Kidney (tissue), 14 donors: Measurements from ENCODE around the gene KIF6. TPM values are rescaled to one million over a fixed set of nuclear protein-coding genes. Genes with fewer than 3 reads are reported as not detected.
"Not testable (repeated sequence)": the region's sequence is repeated elsewhere in the genome, so short reads cannot be mapped to it uniquely, and the experiment has no call there.

Experiments
- DNase-seq, 5 donors: peaks; one replicate each; pipeline ENCODE4 v3.0.0-alpha.2; 2013 to 2020
- FAIRE-seq: peaks from 2 replicates; lab custom pipeline; 2012; peaks lifted over from hg19 to GRCh38; lab: Jason Lieb, UNC
- H3K27ac ChIP-seq, 2 donors: one replicate each; pipeline ENCODE4 v1.7.0; 2013; ENCODE audit warnings: low read depth in 2 of 2, low read length in 2 of 2, inconsistent platforms in 1 of 2
- H3K27me3 ChIP-seq: one replicate; pipeline ENCODE4 v1.7.1; 2013; ENCODE audit warnings: low read length, inconsistent platforms; ENCODE audit not compliant: control insufficient read depth, insufficient read depth
- H3K36me3 ChIP-seq, 3 donors: one replicate each; pipeline versions ENCODE4 v1.7.0 to v1.7.1; 2013; ENCODE audit warnings: low read length in 3 of 3, control low read depth in 1 of 3, inconsistent platforms in 1 of 3; ENCODE audit not compliant: insufficient read depth in 3 of 3, control insufficient read depth in 2 of 3
- H3K4me1 ChIP-seq, 3 donors: one replicate each; pipeline versions ENCODE4 v1.7.0 to v1.7.1; 2013; ENCODE audit warnings: low read length in 3 of 3, inconsistent platforms in 1 of 3, low read depth in 1 of 3; ENCODE audit not compliant: control insufficient read depth in 2 of 3, insufficient read depth in 2 of 3
- H3K4me3 ChIP-seq, 3 donors: one replicate each; pipeline versions ENCODE4 v1.7.0 to v1.8.1; 2013; ENCODE audit warnings: low read length in 3 of 3, control low read depth in 1 of 3, inconsistent platforms in 1 of 3
- H3K9ac ChIP-seq, 3 donors: one replicate each; pipeline versions ENCODE4 v1.7.0 to v1.7.1; 2013; ENCODE audit warnings: low read length in 3 of 3, control low read depth in 1 of 3, inconsistent platforms in 1 of 3
- H3K9me3 ChIP-seq, 3 donors: one replicate each; pipeline versions ENCODE4 v1.7.0 to v1.7.1; 2013; ENCODE audit warnings: low read length in 3 of 3, control low read depth in 1 of 3, inconsistent platforms in 1 of 3; ENCODE audit not compliant: control insufficient read depth in 2 of 3, insufficient read depth in 1 of 3
- CTCF ChIP-seq: IDR thresholded peaks from 3 replicates; pipeline ENCODE4 v1.5.1; 2012; ENCODE audit warnings: mild to moderate bottlenecking, moderate library complexity, borderline replicate concordance; ENCODE audit not compliant: insufficient read depth; ENCODE audit errors: extremely low read depth
- intact Hi-C: fragments of 100-400 bp; cut with DNase I; formaldehyde crosslinking; loops from one replicate; pipeline ENCODE4 v1.11.1; 2022
- polyA plus RNA-seq: library from polyadenylated mRNA; stranded (reverse); fragments of 350-450 nt; fragmentation: Illumina TruSeq; extraction: RNeasy Lipid Tissue Mini Kit (QIAGEN cat#74804); gene quantifications from one replicate; pipeline ENCODE4 v1.2.3, GENCODE V29; 2014; ENCODE audit warnings: low read depth, low replicate concordance; ENCODE audit not compliant: insufficient read depth
- total RNA-seq: library from RNA; stranded (reverse); fragmentation: NEBNext Ultra II Directional; extraction: Animal tissue kit (Norgen Biotek cat#: 25700); gene quantifications from one replicate; pipeline ENCODE4 v1.2.1, GENCODE V29; 2021
- donor health status: control.
- donor health status: control.
- donor health status: control.
- donor health status: control.
- donor health status: control.
- donor health status: DM: yes; HTN: yes; CAD: no.
- donor health status: Normal renal cell carcinoma (clear cell type).

KIF6 gene
- total and polyA plus RNA-seq, 2 donors from 2014 or later = 1.7 to 2.9 TPM

- H3K4me3 ChIP-seq = no peak overlapping the region
- no peaks in the 10 kb centered on the region for H3K36me3 ChIP-seq
- no peak for TF ChIP-seq CTCF
- H3K27ac ChIP-seq = no peak overlapping the region
- H3K27me3 ChIP-seq = no peaks in the 10 kb centered on the region
- no peaks in the 10 kb centered on the region for H3K4me1 ChIP-seq
- intact Hi-C loops = no loop called here
- H3K9me3 ChIP-seq = no peaks in the 10 kb centered on the region
- DNase-seq = no peak
- no peak for FAIRE-seq
- no peak overlapping the region for H3K9ac ChIP-seq
These were observed 432.6 kb downstream of the KIF6 start for GRCh38 chr6:39292637-39293036.

GRCh38 chr6:39289490-39289889 is 435.7 kb downstream of the KIF6 start:
- Histone ChIP-seq H3K27me3 (no peaks in the 10 kb centered on the region), H3K9me3 (no peaks in the 10 kb centered on the region), H3K27ac (no peak overlapping the region), H3K36me3 (no peaks in the 10 kb centered on the region), H3K4me3 (no peak overlapping the region), H3K9ac (no peak overlapping the region), H3K4me1 (no peaks in the 10 kb centered on the region)
- no peak for FAIRE-seq
- intact Hi-C loops = no loop called here
- no peak for TF ChIP-seq CTCF
- DNase-seq = no peak

GRCh38 chr6:39287601-39288000 is 437.6 kb downstream of the KIF6 start:
- FAIRE-seq = no peak
- no peak for TF ChIP-seq CTCF

GRCh38 chr6:39286596-39286995 is 438.6 kb downstream of the KIF6 start:
- peaks cover 0 to 12% (median 7%) of the 10 kb centered on the region in 3 donors for H3K4me1 ChIP-seq
- H3K36me3 ChIP-seq, intact Hi-C loops, H3K4me3 ChIP-seq, FAIRE-seq, H3K9me3 ChIP-seq, H3K27ac ChIP-seq, H3K27me3 ChIP-seq, H3K9ac ChIP-seq, DNase-seq: not testable (repeated sequence)

More at GRCh38 chr6:39287601-39288000, 437.6 kb downstream of the KIF6 start:
- DNase-seq = no peak
- Histone ChIP-seq H3K27ac (no peak overlapping the region), H3K4me1 (peaks cover 0 to 5% (median 0%) of the 10 kb centered on the region in 3 donors), H3K27me3 (no peaks in the 10 kb centered on the region), H3K9ac (no peak overlapping the region), H3K4me3 (no peak overlapping the region), H3K36me3 (no peaks in the 10 kb centered on the region), H3K9me3 (no peaks in the 10 kb centered on the region)
- intact Hi-C loops = no loop called here
